ENCODE results near the gene AFTPH.

The AFTPH gene

DNA sequence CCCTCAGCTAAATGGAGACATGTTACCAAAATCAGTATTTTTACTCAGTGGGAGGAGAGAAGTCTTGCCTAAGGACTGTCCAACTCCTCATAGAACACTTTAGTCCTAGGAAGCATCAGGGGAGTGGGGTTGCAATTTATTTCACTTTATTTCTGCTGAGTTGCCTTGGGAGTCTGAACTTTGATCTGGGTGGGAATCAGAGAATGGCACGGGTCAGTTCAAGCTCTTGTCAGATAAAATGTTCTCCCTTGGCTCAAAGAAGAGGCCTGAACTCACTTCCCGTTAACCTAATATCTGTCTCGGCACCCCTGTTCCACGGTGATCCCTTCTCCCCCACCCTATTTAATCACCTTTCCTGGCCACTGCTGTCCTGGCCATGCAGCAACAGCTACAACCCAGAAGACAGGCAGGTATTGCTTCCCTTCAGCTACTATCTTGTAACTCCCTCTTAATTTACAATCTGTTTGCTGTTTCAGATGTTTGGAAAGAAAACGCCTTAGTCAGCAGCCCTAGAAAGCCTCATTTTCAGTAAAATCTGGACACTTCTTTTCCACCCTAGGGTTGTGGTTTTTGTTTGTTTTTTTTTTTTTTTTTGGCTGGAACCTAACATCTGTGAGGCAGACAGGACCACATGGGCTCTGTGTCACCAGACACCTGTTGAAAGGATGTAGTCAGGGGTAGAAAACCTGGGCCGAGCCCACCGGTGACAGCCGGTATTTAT lies 77.1 kb downstream of the AFTPH start:
- no peak overlapping the region for H3K4me3 ChIP-seq
- H3K27me3 ChIP-seq = no peaks in the 10 kb centered on the region
- H3K4me1 ChIP-seq = peaks cover 0 to 10% (median 6%) of the 10 kb centered on the region in 4 donors
- TF ChIP-seq, protein P1, sequence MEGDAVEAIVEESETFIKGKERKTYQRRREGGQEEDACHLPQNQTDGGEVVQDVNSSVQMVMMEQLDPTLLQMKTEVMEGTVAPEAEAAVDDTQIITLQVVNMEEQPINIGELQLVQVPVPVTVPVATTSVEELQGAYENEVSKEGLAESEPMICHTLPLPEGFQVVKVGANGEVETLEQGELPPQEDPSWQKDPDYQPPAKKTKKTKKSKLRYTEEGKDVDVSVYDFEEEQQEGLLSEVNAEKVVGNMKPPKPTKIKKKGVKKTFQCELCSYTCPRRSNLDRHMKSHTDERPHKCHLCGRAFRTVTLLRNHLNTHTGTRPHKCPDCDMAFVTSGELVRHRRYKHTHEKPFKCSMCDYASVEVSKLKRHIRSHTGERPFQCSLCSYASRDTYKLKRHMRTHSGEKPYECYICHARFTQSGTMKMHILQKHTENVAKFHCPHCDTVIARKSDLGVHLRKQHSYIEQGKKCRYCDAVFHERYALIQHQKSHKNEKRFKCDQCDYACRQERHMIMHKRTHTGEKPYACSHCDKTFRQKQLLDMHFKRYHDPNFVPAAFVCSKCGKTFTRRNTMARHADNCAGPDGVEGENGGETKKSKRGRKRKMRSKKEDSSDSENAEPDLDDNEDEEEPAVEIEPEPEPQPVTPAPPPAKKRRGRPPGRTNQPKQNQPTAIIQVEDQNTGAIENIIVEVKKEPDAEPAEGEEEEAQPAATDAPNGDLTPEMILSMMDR (IDR thresholded peaks at IDR 0.05) = no peak
- H3K9me3 ChIP-seq = no peaks in the 10 kb centered on the region
- intact Hi-C loops (cut with DNase I; ENCODE audit: low total_unique reads) = no loop called here
- H3K27ac ChIP-seq = no peak overlapping the region
- DNase-seq = no peak
- no peaks in the 10 kb centered on the region for H3K36me3 ChIP-seq

DNA sequence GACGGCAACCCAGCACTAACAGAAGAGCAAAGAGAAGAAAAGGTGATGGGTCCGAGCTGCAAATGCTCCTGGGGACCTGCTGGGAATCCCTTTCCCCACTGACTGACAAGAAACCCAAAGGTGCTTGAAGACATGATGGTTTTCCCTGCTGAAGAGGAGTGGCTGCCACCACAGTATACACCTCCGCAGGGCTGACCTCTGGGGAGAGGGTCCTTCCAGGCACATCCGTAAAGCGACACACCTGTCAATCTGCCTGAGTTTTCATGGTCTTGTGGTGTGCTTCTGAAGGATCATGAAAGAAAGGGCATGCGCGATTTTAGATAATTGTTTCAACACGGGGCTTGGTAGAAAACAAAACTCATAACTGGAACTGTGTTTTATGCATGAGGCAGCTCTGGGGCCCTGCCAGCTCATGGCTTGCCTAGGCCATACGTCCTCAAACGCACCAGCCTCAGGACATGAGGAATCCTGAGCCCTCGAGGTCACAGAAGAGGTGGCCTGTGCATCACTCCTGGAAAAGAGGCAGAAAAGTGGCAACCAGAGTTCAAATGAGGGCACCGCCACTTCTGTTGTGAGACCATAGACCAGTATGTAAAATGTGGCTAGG lies 77.8 kb downstream of the AFTPH start:
- no peak overlapping the region for H3K4me3 ChIP-seq
- no peak overlapping the region for H3K27ac ChIP-seq
- no peaks in the 10 kb centered on the region for H3K9me3 ChIP-seq
- peaks cover 0 to 17% (median 6%) of the 10 kb centered on the region in 4 donors for H3K4me1 ChIP-seq
- no peak for DNase-seq
- TF ChIP-seq, protein P1 (IDR thresholded peaks at IDR 0.05) = no peak
- intact Hi-C loops (cut with DNase I; ENCODE audit: low total_unique reads) = no loop called here
- H3K27me3 ChIP-seq = no peaks in the 10 kb centered on the region
- no peaks in the 10 kb centered on the region for H3K36me3 ChIP-seq

DNA sequence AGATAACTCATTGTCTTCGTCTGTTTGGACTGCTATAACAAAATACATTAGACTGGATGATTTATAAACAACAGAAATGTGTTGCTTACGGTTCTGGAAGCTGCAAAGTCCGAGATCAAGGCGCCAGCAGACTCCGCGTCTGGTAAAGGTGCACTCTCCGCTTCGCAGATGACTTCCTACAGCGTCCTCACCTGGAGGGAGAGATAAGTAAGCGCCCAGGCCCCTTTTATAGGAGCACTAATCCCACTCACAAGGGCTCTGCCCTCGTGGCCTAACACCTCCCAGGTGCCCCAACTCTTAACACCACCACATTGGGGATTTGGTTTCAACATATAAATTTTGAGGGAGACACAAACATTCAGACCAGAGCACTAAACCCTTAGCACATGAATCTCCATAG lies 78.3 kb downstream of the AFTPH start:
- TF ChIP-seq, protein P1 (IDR thresholded peaks at IDR 0.05) = no peak
- no peak overlapping the region for H3K4me3 ChIP-seq
- DNase-seq = no peak
- intact Hi-C loops (cut with DNase I; ENCODE audit: low total_unique reads) = no loop called here
- peaks cover 0 to 20% (median 7%) of the 10 kb centered on the region in 4 donors for H3K4me1 ChIP-seq
- H3K36me3 ChIP-seq = no peaks in the 10 kb centered on the region
- no peaks in the 10 kb centered on the region for H3K9me3 ChIP-seq
- H3K27ac ChIP-seq = no peak overlapping the region
- H3K27me3 ChIP-seq = no peaks in the 10 kb centered on the region

DNA sequence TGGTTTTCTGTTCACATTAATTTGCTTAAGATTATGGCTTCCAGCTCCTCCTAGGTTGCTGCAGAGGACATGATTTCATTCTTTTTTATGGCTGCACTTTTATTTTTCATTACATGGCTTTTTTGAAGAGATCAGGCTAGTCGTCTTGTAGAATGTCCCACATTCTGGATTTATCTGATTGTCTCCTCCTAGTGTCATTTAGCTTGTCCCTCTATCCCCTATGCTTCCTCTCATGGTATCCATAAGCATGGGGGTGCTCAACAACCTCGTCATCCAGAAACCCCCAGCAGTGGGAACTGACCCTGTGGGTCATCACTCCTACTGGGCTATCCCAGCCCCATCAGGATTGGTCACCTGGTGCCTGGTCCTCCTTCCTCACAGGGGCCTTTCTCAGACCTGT lies 80.0 kb downstream of the AFTPH start:
- no peak for DNase-seq
- peaks cover 0 to 28% (median 13%) of the 10 kb centered on the region in 4 donors for H3K4me1 ChIP-seq
- intact Hi-C loops (cut with DNase I; ENCODE audit: low total_unique reads) = no loop called here

DNA sequence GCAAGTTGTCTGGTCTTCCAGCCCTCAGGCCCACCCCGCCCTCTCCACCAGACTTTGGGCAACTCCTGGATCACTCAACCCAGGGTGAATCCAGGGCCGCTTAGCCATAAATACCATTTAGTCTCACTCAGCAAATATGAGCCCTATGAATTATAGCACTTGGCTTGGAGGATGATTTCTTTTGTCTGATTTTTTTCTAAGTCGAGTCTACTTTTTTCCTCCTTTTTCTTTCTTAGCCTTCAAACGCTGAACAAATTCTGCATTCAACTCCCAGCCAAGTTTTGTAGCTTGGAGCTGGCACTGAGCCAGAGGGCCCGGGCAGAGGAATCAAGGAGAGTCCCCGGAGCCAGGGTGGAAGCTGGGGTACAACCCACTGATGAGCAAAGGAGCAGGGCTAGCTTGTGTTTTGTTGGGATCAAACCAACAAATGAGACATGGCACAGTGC lies 80.9 kb downstream of the AFTPH start:
- H3K36me3 ChIP-seq = no peaks in the 10 kb centered on the region
- TF ChIP-seq, protein P1 (IDR thresholded peaks at IDR 0.05) = no peak
- no peak overlapping the region for H3K4me3 ChIP-seq
- no peaks in the 10 kb centered on the region for H3K27me3 ChIP-seq
- H3K9me3 ChIP-seq = no peaks in the 10 kb centered on the region
- no peak for DNase-seq
- peaks cover 0 to 28% (median 15%) of the 10 kb centered on the region in 4 donors for H3K4me1 ChIP-seq
- no peak overlapping the region for H3K27ac ChIP-seq
- intact Hi-C loops (cut with DNase I; ENCODE audit: low total_unique reads) = no loop called here

More for the DNA sequence above, 80.0 kb downstream of the AFTPH start:
- Histone ChIP-seq H3K27me3 (no peaks in the 10 kb centered on the region), H3K4me3 (no peak overlapping the region), H3K27ac (no peak overlapping the region), H3K36me3 (no peaks in the 10 kb centered on the region), H3K9me3 (no peaks in the 10 kb centered on the region)
- TF ChIP-seq, protein P1 (IDR thresholded peaks at IDR 0.05) = no peak

All from tibial artery (tissue), 4 donors.